IMR-90 (cell line): ENCODE results near the gene NHSL2. TPM values are rescaled to one million over a fixed set of nuclear protein-coding genes. Genes with fewer than 3 reads are reported as not detected.

ENCODE experiments used
- ATAC-seq: fragments of 200-7000 bp; cut with Tn5 transposase; 2 replicates; pipeline ENCODE4 v1.9.1; 2020; ENCODE audit warnings: low read depth, mild to moderate bottlenecking, moderate library complexity
- BruUV-seq: library from RNA; stranded (reverse); fragments of 400-500 nt; replicated peaks from 2 replicates; lab custom pipeline; 2021; lab: Mats Ljungman, UMichigan
- CTCF ChIA-PET: fragments of 300-600 bp; formaldehyde crosslinking; extraction: SDS; loops from one replicate; lab custom pipeline; 2021; ENCODE audit warnings: antibody characterized with exemption; lab: Yijun Ruan, JAX
- POLR2A ChIA-PET: fragments of 300-600 bp; sonication (Branson Sonifier 250); formaldehyde crosslinking; loops from one replicate; lab custom pipeline; 2022; ENCODE audit warnings: antibody characterized with exemption; ENCODE audit not compliant: unreplicated experiment; lab: Charles Lee
- DNase-seq: peaks from one replicate; pipeline ENCODE4 v3.0.0; 2013
- H2AFZ ChIP-seq: replicated peaks from 2 replicates; pipeline ENCODE3; 2013; ENCODE audit warnings: low read length, mild to moderate bottlenecking; ENCODE audit not compliant: poor library complexity
- H2AK5ac ChIP-seq: 2 replicates; pipeline ENCODE4 v1.6.1; 2013; ENCODE audit warnings: low read depth, low read length, inconsistent platforms
- H2AK9ac ChIP-seq: replicated peaks from 2 replicates; pipeline ENCODE3; 2013; ENCODE audit warnings: mild to moderate bottlenecking, low read depth, low read length, moderate library complexity; ENCODE audit not compliant: poor library complexity
- H2BK120ac ChIP-seq: 2 replicates; pipeline ENCODE4 v1.6.1; 2013; ENCODE audit warnings: low read depth, low read length, inconsistent platforms
- H2BK15ac ChIP-seq: 3 replicates; pipeline ENCODE4 v1.6.1; 2013; ENCODE audit warnings: low read depth, low read length, inconsistent platforms
- H2BK20ac ChIP-seq: 2 replicates; pipeline ENCODE4 v1.6.1; 2013; ENCODE audit warnings: low read depth, mild to moderate bottlenecking, inconsistent platforms, low read length, moderate library complexity
- H2BK5ac ChIP-seq: 2 replicates; pipeline ENCODE4 v1.6.1; 2013; ENCODE audit warnings: mild to moderate bottlenecking, low read depth, low read length, inconsistent platforms; ENCODE audit not compliant: poor library complexity, severe bottlenecking
- H3K14ac ChIP-seq: replicated peaks from 2 replicates; pipeline ENCODE4 v1.6.1; 2013; ENCODE audit warnings: low read depth, low read length, inconsistent platforms
- H3K18ac ChIP-seq: 2 replicates; pipeline ENCODE4 v1.6.1; 2013; ENCODE audit warnings: low read depth, low read length, control low read depth
- H3K23ac ChIP-seq: 2 replicates; pipeline ENCODE4 v1.6.1; 2013; ENCODE audit warnings: low read depth, low read length, inconsistent platforms
- H3K27ac ChIP-seq: 2 replicates; pipeline ENCODE4 v1.5.1; 2013; ENCODE audit warnings: mild to moderate bottlenecking, control low read depth, low read length; ENCODE audit not compliant: insufficient read depth
- H3K27me3 ChIP-seq: 2 replicates; pipeline ENCODE4 v1.6.1; 2013; ENCODE audit warnings: low read length; ENCODE audit not compliant: control insufficient read depth, insufficient read depth
- H3K36me3 ChIP-seq: 2 replicates; pipeline ENCODE4 v1.6.1; 2013; ENCODE audit warnings: low read length, mixed read lengths; ENCODE audit not compliant: control insufficient read depth, insufficient read depth
- H3K4ac ChIP-seq: 2 replicates; pipeline ENCODE4 v1.6.1; 2013; ENCODE audit warnings: low read depth, low read length, inconsistent platforms
- H3K4me1 ChIP-seq: 2 replicates; pipeline ENCODE4 v1.6.1; 2013; ENCODE audit warnings: low read length, mixed read lengths; ENCODE audit not compliant: control insufficient read depth, insufficient read depth
- H3K4me2 ChIP-seq: 2 replicates; pipeline ENCODE4 v1.6.1; 2013; ENCODE audit warnings: low read depth, mild to moderate bottlenecking, control low read depth, low read length, moderate library complexity
- H3K4me3 ChIP-seq: 2 replicates; pipeline ENCODE4 v1.5.1; 2013; ENCODE audit warnings: low read depth, mild to moderate bottlenecking, control low read depth, low read length, moderate library complexity; ENCODE audit not compliant: insufficient read depth
- H3K56ac ChIP-seq: 2 replicates; pipeline ENCODE4 v1.6.1; 2013; ENCODE audit warnings: low read length, inconsistent platforms; ENCODE audit not compliant: insufficient read depth; ENCODE audit errors: extremely low read depth
- H3K79me1 ChIP-seq, 2 experiments: 2 replicates each; pipeline ENCODE4 v1.6.1; 2013; ENCODE audit warnings: low read length in 2 of 2, inconsistent platforms in 1 of 2, low read depth in 1 of 2
- H3K9ac ChIP-seq: 2 replicates; pipeline ENCODE4 v1.6.1; 2013; ENCODE audit warnings: low read depth, low read length, control low read depth
- H3K9me1 ChIP-seq: 2 replicates; pipeline ENCODE4 v1.6.1; 2013; ENCODE audit warnings: low read length, inconsistent platforms; ENCODE audit not compliant: insufficient read depth
- H3K9me3 ChIP-seq: 2 replicates; pipeline ENCODE4 v1.6.1; 2013; ENCODE audit warnings: low read length; ENCODE audit not compliant: control insufficient read depth, insufficient read depth
- H4K20me1 ChIP-seq: 2 replicates; pipeline ENCODE4 v1.6.1; 2013; ENCODE audit warnings: low read length, inconsistent platforms; ENCODE audit not compliant: insufficient read depth
- H4K5ac ChIP-seq: 2 replicates; pipeline ENCODE4 v1.6.1; 2013; ENCODE audit warnings: mild to moderate bottlenecking, low read depth, low read length, control low read depth
- H4K8ac ChIP-seq, 2 experiments: 2 replicates each; pipeline ENCODE4 v1.6.1; 2013; ENCODE audit warnings: low read depth in 2 of 2, low read length in 2 of 2, control low read depth in 1 of 2, inconsistent platforms in 1 of 2
- H4K91ac ChIP-seq: 2 replicates; pipeline ENCODE4 v1.6.1; 2013; ENCODE audit warnings: low read depth, low read length, inconsistent platforms; ENCODE audit not compliant: insufficient read depth
- CHD1 ChIP-seq: IDR thresholded peaks from 2 replicates; pipeline ENCODE4 v1.6.1; 2012; ENCODE audit warnings: low read depth, low read length, improper control_type of control experiment
- FOS ChIP-seq: fragments of 150-350 bp; IDR thresholded peaks from 2 replicates; pipeline ENCODE4 v1.6.1; 2016; ENCODE audit warnings: low read depth, low read length
- MAZ ChIP-seq: IDR thresholded peaks from 2 replicates; pipeline ENCODE4 v1.6.1; 2012; ENCODE audit warnings: low read depth, mild to moderate bottlenecking, low read length, improper control_type of control experiment, moderate library complexity, borderline replicate concordance
- NFE2L2 ChIP-seq: fragments of 150-350 bp; IDR thresholded peaks from 2 replicates; pipeline ENCODE4 v1.6.1; 2016; ENCODE audit warnings: low read depth, mild to moderate bottlenecking, low read length
- POLR2A ChIP-seq: IDR thresholded peaks from 2 replicates; pipeline ENCODE4 v1.6.1; 2012; ENCODE audit warnings: mild to moderate bottlenecking, low read depth, low read length
- RAD21 ChIP-seq: IDR thresholded peaks from 2 replicates; pipeline ENCODE4 v1.6.1; 2012; ENCODE audit warnings: low read length, improper control_type of control experiment
- RFX5 ChIP-seq: IDR thresholded peaks from 2 replicates; pipeline ENCODE4 v1.8.0; 2012; ENCODE audit warnings: low read depth, mild to moderate bottlenecking, low read length, moderate library complexity
- SMC3 ChIP-seq: fragments of 150-350 bp; IDR thresholded peaks from 2 replicates; pipeline ENCODE4 v1.6.1; 2016; ENCODE audit warnings: low read depth, mild to moderate bottlenecking, antibody characterized with exemption, low read length, moderate library complexity
- WGBS, 2 experiments: methylation state at CpG; one replicate each; pipeline versions ENCODE4 v1.1.5 to v1.1.7; 2013; ENCODE audit warnings: missing lambda C conversion rate in 2 of 2; ENCODE audit not compliant: insufficient read length in 1 of 2; ENCODE audit errors: extremely low coverage in 2 of 2; 5-methylcytosine and 5-hydroxymethylcytosine counted together
- dilution Hi-C: fragments of 300-500 bp; cut with HindIII; formaldehyde crosslinking; loops from one replicate; pipeline ENCODE4 v1.14.3; 2018; ENCODE audit warnings: low sequenced_read_pairs; ENCODE audit not compliant: unreplicated experiment
- in situ Hi-C: fragments of 300-500 bp; cut with MboI; formaldehyde crosslinking; loops from 3 replicates; pipeline ENCODE4 v1.14.3; 2019; ENCODE audit warnings: low sequenced_read_pairs, inconsistent platforms, mixed read lengths
- intact Hi-C: fragments of 100-400 bp; cut with micrococcal nuclease; formaldehyde crosslinking; loops from 2 replicates; pipeline ENCODE4 v1.10.0; 2022
- polyA plus RNA-seq, 3 experiments: library from polyadenylated mRNA; depleted of rRNA; stranded (reverse); fragments of >200 nt; gene quantifications; 2 replicates each; pipeline ENCODE4 v1.2.3, GENCODE V29; 2012; ENCODE audit warnings: low replicate concordance in 1 of 3
- total RNA-seq: library from RNA; depleted of rRNA; stranded (reverse); fragments of >200 nt; gene quantifications from 2 replicates; pipeline ENCODE4 v1.2.3, GENCODE V29; 2012
- TF ChIP-seq, protein P1 (sequence below): fragments of 150-350 bp; IDR thresholded peaks from 2 replicates; pipeline ENCODE4 v1.6.1; 2017; ENCODE audit warnings: mild to moderate bottlenecking, antibody characterized with exemption, low read length, low read depth
- TF ChIP-seq, protein P2 (sequence below): conservative IDR thresholded peaks from 2 replicates; pipeline ENCODE4 v1.5.1; 2012; ENCODE audit warnings: mild to moderate bottlenecking, low read depth, low read length, improper control_type of control experiment

NHSL2 gene
- total and polyA plus RNA-seq, 2 of the 4 experiments (the other 2 are of a cell fraction), result 0.72 to 0.75 TPM

DNA sequence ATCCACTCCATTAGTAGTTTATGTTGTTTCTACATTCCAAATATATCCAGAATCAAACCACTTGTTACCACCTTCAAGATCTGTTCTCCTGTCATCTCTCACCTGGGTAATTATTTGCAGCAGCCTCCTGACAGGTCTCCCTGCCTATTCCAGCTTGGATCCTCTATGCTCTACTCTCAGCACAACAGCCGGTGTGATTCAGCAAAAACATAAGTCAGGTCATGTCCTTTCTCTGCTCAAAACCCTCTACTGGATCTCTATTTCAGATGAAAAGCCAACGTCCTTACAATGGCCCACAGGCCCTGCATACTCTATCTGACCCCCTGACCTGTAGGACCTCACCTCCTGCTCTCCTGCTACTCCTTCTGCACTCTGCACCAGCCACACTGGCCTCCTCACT is 84.5 kb downstream of the NHSL2 start:
- H3K4ac ChIP-seq, result no peak overlapping the region
- no peak overlapping the region for H3K56ac ChIP-seq
- ATAC-seq, result no peak
- no peak overlapping the region for H2BK120ac ChIP-seq
- no peak overlapping the region for H2BK5ac ChIP-seq
- in situ Hi-C loops, result no loop called here
- H4K8ac ChIP-seq, result no peak overlapping the region
- no peak overlapping the region for H3K9ac ChIP-seq
- TF ChIP-seq CHD1 (no peak), RAD21 (no peak), POLR2A (no peak), MAZ (no peak), NFE2L2 (no peak), RFX5 (no peak), SMC3 (no peak), FOS (no peak)
- TF ChIP-seq, protein P1, sequence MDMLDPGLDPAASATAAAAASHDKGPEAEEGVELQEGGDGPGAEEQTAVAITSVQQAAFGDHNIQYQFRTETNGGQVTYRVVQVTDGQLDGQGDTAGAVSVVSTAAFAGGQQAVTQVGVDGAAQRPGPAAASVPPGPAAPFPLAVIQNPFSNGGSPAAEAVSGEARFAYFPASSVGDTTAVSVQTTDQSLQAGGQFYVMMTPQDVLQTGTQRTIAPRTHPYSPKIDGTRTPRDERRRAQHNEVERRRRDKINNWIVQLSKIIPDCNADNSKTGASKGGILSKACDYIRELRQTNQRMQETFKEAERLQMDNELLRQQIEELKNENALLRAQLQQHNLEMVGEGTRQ, result no peak
- TF ChIP-seq, protein P2, sequence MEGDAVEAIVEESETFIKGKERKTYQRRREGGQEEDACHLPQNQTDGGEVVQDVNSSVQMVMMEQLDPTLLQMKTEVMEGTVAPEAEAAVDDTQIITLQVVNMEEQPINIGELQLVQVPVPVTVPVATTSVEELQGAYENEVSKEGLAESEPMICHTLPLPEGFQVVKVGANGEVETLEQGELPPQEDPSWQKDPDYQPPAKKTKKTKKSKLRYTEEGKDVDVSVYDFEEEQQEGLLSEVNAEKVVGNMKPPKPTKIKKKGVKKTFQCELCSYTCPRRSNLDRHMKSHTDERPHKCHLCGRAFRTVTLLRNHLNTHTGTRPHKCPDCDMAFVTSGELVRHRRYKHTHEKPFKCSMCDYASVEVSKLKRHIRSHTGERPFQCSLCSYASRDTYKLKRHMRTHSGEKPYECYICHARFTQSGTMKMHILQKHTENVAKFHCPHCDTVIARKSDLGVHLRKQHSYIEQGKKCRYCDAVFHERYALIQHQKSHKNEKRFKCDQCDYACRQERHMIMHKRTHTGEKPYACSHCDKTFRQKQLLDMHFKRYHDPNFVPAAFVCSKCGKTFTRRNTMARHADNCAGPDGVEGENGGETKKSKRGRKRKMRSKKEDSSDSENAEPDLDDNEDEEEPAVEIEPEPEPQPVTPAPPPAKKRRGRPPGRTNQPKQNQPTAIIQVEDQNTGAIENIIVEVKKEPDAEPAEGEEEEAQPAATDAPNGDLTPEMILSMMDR, result no peak
- H2AK9ac ChIP-seq, result no peak overlapping the region
- H3K23ac ChIP-seq, result no peak overlapping the region
- no peak overlapping the region for H2AK5ac ChIP-seq
- H3K18ac ChIP-seq, result no peak overlapping the region
- no peak overlapping the region for H4K91ac ChIP-seq
- H4K20me1 ChIP-seq, result no peaks in the 10 kb centered on the region
- H3K14ac ChIP-seq, result no peak overlapping the region
- dilution Hi-C loops, result no loop called here
- H2BK15ac ChIP-seq, result no peak overlapping the region
- H3K27ac ChIP-seq, result no peak overlapping the region
- intact Hi-C loops, result no loop called here
- H2BK20ac ChIP-seq, result no peak overlapping the region
- no TSS peak for BruUV-seq
- POLR2A ChIA-PET, result no interaction called here
- H3K4me1 ChIP-seq, result no peaks in the 10 kb centered on the region
- DNase-seq, result no peak
- no peak overlapping the region for H4K5ac ChIP-seq
- no peaks in the 10 kb centered on the region for H3K9me1 ChIP-seq
- no peaks in the 10 kb centered on the region for H3K36me3 ChIP-seq
- no peak overlapping the region for H3K4me3 ChIP-seq
- CTCF ChIA-PET, result no interaction called here
- 49% methylated on average over 2 of the region's 2 CpGs; no CpG with 5 or more reads in 1 of the 2 experiments for WGBS, 2 experiments
- H3K79me1 ChIP-seq, result no peaks in the 10 kb centered on the region
- H3K4me2 ChIP-seq, result no peak overlapping the region
- H3K9me3 ChIP-seq, result no peaks in the 10 kb centered on the region
- peaks cover 51% of the 10 kb centered on the region for H3K27me3 ChIP-seq
- no peak overlapping the region for H2AFZ ChIP-seq
